ENCODE data around the gene IBA57.

DNA sequence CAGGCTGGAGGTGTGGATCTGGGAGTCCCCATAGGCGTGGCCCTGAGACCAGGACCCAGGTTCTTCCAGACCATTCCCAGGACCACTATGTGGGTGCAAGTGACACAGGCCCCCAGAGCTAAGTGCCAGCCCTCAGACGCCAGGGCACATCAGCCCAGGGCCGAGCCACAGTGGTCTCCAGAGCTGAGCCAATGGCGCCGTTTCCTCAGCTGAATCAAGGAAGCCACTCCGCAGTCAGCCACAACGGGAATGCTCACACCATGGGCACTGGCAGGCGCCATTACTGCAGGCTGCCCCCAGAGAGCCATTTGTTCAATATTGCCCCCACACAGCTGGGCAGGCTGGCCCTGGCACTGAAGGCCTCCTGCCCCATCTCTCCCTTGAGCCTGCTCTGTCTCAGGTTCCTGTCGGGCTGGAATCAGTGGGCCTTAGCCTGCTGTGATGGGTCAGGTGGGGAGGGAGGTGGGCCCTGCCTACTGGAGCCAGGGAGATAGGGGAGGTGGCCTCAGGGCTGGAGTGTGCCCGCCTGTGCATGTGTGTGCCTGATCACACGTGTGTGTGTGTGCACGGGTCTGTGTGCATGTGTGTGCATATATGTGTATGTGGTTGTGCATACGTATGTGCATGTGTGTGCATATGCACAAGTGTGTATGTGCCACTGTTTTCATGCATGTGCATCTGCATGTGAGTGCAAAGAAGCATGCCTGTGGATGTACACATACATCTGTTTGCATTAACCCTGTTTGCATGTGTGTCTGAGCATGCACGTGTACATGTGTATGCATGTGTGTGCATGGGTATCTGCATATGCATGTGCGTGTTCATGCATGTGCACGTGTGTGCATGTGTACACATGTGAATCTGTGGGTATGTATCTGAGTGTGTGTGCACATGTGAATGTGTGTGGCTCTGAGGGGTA, 9.7 kb upstream of the IBA57 start:
- TF ChIP-seq, protein P1, sequence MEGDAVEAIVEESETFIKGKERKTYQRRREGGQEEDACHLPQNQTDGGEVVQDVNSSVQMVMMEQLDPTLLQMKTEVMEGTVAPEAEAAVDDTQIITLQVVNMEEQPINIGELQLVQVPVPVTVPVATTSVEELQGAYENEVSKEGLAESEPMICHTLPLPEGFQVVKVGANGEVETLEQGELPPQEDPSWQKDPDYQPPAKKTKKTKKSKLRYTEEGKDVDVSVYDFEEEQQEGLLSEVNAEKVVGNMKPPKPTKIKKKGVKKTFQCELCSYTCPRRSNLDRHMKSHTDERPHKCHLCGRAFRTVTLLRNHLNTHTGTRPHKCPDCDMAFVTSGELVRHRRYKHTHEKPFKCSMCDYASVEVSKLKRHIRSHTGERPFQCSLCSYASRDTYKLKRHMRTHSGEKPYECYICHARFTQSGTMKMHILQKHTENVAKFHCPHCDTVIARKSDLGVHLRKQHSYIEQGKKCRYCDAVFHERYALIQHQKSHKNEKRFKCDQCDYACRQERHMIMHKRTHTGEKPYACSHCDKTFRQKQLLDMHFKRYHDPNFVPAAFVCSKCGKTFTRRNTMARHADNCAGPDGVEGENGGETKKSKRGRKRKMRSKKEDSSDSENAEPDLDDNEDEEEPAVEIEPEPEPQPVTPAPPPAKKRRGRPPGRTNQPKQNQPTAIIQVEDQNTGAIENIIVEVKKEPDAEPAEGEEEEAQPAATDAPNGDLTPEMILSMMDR (conservative IDR thresholded peaks at IDR 0.05; ENCODE audit: low read length): no peak
- no peak for TF ChIP-seq EZH2phosphoT487 (IDR thresholded peaks at IDR 0.05; ENCODE audit: borderline replicate concordance, low read depth, low read length)
